ENCODE measurements around the gene IKZF1. TPM values are rescaled to one million over a fixed set of nuclear protein-coding genes. Genes with fewer than 3 reads are reported as not detected.

The IKZF1 gene
- total and polyA plus RNA-seq, 9 of the 15 experiments (the other 6 are each of a cell fraction or from before 2014, with no cell fraction given): 12.6 to 85.3 (median 44.7) TPM

GRCh38 chr7:50359995-50360925 is 55.7 kb downstream of the IKZF1 start (continued):
- TF ChIP-seq HMGXB4 (CRISPR knock-in tag; IDR thresholded peaks at IDR 0.05) (no peak), CREB5 (CRISPR knock-in tag; IDR thresholded peaks at IDR 0.05) (no peak), ZKSCAN1 (IDR thresholded peaks at IDR 0.05; ENCODE audit: low read depth, low read length) (no peak), RBM34 (IDR thresholded peaks at IDR 0.05; ENCODE audit: borderline replicate concordance, insufficient read depth, low read length) (no peak), SRSF1 (IDR thresholded peaks at IDR 0.05; ENCODE audit: low read depth, low read length) (no peak), NELFE (IDR thresholded peaks at IDR 0.05; ENCODE audit: insufficient read depth, insufficient read length) (no peak), ZNF408 (CRISPR knock-in tag; IDR thresholded peaks at IDR 0.05; ENCODE audit: low read depth) (no peak), RREB1 (CRISPR knock-in tag; IDR thresholded peaks at IDR 0.05) (0 out of 2 replicates have a peak, but pooled peaks have one; percentile 22), NR2F6 (CRISPR knock-in tag; IDR thresholded peaks at IDR 0.05) (no peak), ZNF584 (CRISPR knock-in tag; IDR thresholded peaks at IDR 0.05; ENCODE audit: low read depth) (peak; percentile 13; the same call in 1 of the 2 replicates), STAT5A (IDR thresholded peaks at IDR 0.05; ENCODE audit: borderline replicate concordance, low read length) (peak; percentile 48; the same call in 1 of the 2 replicates), HCFC1 (IDR thresholded peaks at IDR 0.05; ENCODE audit: low read depth, low read length) (no peak), ZBTB11 (CRISPR knock-in tag; IDR thresholded peaks at IDR 0.05) (peak in 1 of 3 experiments; percentile 72; a peak in 2 of 6 replicates)
